GM21723 (cell line): ENCODE data around the gene SEPTIN10.
"Not testable (repeated sequence)": the region's sequence is repeated elsewhere in the genome, so short reads cannot be mapped to it uniquely, and the experiment has no call there.

Experiments
- ATAC-seq: cut with Tn5 transposase; IDR thresholded peaks from one replicate; pipeline ENCODE4 v1.9.1; 2021; ENCODE audit warnings: mild to moderate bottlenecking, moderate library complexity; ENCODE audit not compliant: unreplicated experiment

SEPTIN10 gene

DNA sequence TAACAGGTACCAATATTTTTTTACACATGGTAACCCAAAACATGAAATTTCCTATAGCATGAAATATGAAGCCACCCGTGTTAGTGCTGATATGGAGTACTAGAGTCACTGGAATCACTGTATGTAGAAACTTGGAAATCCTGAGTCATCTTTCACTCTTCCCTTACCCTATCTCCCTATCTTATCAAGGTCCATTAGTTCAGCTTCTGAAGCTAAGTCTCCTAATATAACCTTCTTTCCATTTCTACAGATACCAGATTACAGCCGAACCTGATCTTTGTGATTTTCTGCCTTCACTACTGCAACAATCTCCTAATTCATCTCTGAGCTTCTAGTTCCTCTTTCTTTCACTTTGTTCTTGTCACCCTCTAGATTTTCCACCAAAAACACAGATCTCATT lies 59.0 kb downstream of the SEPTIN10 start:
- no peak for ATAC-seq

- ATAC-seq: no peak
These were observed 64.7 kb downstream of the SEPTIN10 start for GRCh38 chr2:109549016-109549590.

DNA sequence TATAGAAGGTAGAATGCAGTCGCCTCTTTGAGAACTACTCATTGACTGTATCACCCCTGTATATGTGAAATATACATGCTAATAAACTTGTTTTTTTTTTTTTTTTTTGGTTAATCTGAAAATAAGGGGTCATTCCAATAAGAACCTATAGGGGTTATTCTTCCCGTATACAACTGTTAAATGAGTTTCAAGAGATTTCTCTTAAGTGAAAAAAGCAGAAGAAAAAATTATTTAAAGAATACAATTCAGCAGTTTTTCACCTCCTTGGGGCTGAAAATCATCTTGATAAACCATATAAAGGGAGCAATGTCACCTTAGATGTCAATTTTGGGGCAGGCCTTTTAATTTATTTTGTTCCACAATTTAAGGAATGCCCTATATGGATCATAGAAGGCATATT lies 66.5 kb downstream of the SEPTIN10 start:
- ATAC-seq: no peak

DNA sequence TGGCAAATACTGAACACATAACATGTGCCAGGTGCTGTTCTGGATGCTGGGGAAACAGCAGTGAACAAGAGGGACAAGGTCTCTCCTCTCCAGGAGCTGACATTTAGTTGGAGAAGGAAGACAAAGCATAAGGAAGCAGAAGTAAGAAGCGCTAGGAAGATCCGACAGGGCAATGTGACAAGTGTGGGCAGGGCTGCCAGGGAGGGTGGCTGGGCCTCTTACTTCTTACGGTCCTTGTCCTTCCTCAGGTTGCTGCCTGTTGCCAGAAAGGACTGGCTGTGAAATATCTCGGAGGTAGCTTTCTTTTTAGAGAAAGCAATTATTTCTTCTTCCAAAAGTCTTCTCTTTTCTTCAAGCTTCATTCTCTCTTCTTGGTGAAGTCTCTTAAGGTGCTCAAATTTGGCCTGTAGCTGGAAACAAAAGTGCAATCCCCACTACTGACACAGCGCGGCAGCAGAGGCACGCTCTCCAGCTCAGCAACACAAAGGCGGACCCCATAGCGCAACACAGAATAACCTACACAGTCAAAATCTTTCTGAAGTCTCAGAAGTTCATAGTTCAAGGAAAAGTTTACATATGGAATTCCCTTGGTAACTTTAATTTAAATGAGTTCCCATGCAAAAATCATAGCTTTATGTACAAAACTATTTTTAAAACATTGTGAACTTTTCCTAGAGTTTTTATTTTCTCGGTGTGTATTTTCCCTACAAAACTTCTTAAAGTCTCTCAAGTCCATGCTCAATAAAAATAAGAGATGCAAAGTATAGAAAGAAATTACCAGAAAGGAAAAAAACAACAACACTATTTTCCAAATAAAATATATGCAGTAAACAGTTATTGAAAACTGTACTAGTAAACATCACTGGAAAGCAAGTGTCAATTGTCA lies 67.7 kb downstream of the SEPTIN10 start:
- ATAC-seq: peak; percentile 88

GRCh38 chr2:109542384-109542783 lies 71.4 kb downstream of the SEPTIN10 start:
- no peak for ATAC-seq

- no peak for ATAC-seq
These were observed 75.2 kb downstream of the SEPTIN10 start for GRCh38 chr2:109538546-109538945.

DNA sequence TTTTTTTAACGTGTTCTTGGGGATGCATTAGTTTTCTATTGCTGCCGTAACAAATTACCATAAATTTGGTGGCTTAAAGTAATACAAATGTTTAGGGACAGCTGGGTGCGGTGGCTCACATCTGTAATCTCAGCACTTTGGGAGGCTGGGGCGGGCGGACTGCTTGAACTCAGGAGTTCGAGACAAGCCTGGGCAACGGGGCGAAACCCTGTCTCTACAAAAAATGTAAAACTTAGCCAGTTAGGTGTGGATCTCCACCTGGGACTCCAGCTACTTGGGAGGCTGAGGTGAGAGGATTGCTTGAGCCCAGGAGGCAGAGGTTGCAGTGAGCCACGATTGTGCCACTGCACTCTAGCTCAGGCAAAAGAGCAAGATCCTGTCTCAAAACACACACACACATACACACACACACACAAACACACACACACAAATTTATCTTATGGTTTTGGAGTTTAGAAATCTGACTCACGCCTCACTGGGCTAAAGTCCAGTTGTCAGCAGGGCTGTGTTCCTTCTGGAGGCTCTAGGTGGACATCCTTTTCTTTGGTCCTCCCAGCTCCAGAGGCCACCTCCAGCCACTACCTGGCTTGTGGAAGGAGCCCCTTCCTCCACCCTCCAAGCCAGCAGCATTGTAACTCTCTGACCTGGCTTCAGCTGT lies 76.1 kb downstream of the SEPTIN10 start:
- ATAC-seq: no peak

DNA sequence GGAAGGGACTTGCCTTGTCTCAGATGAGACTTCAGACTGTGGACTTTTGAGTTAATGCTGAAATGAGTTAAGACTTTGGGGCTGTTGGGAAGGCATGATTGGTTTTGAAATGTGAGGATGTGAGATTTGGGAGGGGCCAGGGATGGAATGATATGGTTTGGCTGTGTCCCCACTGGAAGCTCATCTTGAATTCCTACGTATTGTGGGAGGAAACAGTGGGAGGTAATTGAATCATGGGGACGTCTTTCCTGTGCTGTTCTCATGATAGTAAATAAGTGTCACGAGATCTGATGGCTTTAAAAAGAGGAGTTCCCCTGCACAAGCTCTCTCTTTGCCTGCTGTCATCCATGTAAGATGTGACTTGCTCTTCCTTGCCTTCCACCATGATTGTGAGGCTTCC lies 77.2 kb downstream of the SEPTIN10 start:
- ATAC-seq: not testable (repeated sequence)

DNA sequence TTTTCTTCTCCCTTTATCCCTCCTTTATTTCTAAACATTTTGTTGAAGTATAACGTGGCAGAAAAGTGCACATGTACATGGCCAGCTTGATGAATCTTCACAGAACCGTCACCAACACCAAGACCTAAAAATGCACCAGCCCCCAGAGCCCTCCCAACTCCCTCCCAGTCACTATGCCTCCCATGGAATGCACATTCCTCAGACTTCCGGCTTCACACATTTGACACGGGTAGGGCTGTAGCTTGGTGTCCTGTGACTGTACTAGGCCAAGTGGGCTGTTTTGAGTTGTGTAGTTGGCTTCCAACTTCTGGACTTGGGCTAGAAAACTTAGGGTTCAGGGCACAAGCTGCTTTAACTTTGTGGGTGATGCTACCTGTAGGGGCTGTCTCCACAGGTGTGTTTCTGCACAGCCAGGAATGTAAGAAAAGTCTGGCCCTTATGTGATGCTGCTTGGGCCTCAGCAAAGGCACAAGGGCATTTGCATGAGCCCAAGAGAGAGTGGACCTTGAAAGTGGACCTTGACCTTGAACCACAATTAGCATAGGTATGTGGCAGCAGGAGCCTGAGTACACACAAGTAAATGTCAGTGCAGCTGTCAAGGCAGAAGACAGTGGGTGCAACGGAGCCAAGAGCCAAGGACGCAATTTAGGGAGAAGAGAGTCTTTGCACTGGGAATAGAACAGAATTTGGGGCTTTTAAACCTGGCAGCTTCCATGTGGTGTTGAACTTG lies 78.4 kb downstream of the SEPTIN10 start:
- ATAC-seq: no peak

- ATAC-seq: no peak
These were observed 79.9 kb downstream of the SEPTIN10 start for GRCh38 chr2:109533823-109534222.

DNA sequence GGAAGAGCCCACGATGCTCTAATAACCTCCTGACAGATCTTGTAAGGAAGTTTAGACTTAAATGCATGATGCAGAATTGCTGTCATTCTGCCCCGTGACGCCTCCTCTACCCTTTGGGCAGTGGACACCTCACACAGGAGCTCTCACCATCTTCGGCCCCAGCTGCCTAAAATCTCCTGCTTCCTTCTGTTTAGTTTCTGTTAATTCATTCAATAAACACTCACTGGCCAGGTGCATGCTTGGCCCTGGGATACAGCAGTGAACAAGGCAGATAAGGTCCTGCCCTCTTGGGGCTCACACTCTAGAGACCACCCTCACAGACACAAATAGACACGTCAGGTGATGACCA lies 81.1 kb downstream of the SEPTIN10 start:
- no peak for ATAC-seq

- ATAC-seq: no peak
These were observed 81.7 kb downstream of the SEPTIN10 start for GRCh38 chr2:109531896-109532727.

DNA sequence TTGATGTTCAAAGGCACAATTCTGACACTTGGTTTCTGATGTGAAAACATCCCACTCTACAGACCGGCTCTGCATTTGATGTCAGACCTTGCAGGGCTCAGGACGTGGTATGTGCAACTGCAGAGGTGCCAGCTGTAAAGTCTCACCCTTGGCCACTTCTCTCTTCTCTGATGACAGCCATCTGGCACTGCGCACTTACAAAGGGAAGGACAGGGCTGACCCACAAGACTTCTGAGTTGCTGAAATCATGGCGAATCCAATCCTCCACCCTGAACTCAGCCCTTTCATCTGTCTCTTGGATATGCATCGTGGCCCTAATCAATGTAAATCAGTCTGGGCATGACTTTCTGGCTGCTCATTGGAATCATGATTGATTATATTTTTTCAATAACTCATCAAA lies 82.5 kb downstream of the SEPTIN10 start:
- ATAC-seq: no peak

DNA sequence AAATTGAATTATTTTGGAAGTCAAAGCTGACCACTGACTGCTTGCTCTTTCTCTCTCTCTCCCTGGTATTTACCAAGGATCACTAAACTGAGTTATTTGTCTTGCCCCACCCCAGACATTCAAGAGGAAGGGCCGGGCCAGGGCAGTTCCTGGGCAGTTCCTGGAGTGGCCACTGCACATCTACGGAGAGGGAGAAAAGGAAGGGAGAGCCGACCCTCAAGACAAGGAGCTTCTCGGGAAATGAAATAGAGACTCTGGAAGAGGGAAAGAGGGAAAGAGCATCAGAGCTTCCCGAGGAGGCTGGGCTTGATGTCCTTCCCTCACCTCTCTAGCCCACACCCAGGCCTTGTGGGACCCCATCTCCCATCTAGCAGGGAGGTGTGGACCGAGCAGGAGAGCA lies 83.1 kb downstream of the SEPTIN10 start:
- ATAC-seq: no peak

DNA sequence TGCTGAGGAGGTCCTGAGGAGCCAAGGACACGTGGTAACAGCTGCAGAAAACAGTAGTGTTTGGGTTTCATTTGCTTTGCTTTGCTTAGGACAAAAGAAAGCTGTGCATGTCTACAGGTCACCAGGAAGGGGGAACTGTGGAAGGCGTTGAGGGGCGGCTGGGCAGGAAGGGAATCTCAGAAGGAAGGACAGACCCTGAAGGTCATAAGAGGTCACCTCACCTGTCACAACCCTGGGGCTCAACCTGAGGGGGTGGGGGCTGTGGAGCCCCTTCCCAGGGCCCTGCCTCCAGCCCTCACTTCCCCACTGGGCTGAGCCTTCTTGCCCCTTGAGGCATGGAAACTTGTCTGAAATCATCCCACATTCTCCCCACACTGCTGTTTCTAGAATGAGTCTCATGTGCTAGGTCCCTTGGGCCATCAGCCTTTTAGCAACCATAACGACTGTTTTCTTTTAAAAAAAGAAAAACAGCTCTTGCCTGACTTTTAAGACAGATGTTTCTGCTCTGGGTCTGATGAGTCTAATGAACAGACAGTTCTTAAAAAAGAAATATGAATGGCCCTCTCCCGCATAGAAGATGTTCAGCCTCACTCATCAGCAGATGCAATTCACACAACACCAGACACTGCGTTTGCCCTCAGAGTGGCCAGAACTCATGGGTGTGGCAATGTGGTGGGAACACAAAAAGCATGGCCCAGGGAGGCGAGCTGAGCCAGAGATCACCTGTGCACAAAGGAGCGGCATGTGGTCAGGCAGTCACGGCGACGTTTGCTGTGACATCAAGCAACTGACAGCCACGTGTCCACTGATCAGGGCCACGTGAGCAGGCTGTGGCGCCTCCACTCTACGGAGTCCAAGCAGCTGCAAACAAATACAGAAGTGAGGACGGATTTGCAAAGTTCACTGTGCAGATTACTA lies 84.0 kb downstream of the SEPTIN10 start:
- no peak for ATAC-seq

GRCh38 chr2:109528811-109529501 lies 84.8 kb downstream of the SEPTIN10 start:
- no peak for ATAC-seq

DNA sequence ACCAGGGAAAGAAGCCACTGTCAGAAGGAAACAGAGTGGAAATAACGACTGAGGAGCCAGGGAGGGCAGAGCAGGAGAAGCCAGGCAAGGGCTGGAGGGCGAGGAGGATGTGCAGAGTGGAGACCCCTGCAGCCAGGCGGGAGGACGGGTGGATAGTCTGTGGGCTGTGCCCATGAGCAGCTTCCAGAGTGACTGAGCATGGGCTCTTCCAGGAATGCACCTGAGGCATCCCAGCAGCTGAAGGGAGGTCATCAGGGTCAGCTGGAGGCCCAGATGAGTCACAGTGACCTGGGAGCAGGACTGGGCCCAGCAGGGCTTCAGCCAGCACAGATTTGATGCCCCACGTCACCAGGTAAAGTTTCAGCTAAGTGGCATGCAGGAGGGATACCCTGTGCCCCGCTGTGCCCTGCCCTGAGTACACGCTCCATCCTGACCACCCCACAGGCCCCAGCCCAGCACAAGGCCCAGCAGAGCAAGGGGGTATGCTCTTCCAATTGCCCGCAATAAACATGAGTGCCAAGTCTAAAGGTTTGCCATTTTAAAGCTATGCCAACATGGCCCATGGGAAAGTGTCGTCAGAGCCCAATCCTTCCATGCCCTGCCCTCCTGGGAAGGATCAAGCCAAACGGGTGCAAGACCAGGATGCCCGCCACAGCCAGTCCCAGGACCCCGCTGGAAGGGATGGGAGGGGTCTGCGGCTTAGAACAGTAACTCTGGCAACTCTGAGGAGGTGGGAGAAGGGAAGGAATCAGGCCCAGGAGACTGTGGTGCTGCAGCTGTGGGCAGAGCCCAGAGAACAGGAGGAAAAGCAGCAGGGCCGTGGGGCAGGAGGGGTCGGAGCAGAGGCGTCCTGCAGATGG lies 85.7 kb downstream of the SEPTIN10 start:
- no peak for ATAC-seq

- no peak for ATAC-seq
These were observed 86.7 kb downstream of the SEPTIN10 start for GRCh38 chr2:109527079-109527478.
